Measurements from ENCODE around the gene PAX8.

DNA sequence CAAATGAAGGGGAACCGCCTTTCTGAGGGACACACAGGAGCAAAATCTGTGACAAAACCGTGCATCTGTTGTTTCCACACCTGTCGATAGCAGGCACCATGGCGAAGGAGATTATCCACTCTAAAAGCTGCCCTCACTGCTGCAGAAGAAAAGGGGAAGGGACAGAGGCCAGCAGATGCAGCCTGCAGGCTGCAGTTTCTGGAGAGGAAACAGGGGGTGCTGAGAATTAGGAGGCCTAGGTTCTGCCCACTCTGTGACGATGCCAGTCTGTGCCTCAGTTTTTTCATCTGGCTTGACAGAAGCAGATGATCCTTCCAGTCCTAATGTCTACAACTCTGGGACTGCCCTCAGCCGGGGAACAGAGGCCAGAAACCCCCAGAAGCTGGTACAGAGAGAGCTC lies 17.7 kb downstream of the PAX8 start:
- no peak for TF ChIP-seq CTCF (IDR thresholded peaks at IDR 0.05; ENCODE audit: borderline replicate concordance, extremely low read depth, low read length, poor library complexity, severe bottlenecking)
- no peak for TF ChIP-seq EZH2 (IDR thresholded peaks at IDR 0.05; ENCODE audit: borderline replicate concordance, low read depth, low read length, severe bottlenecking)

Data from DND-41 (cell line).